K562 (cell line): Measurements from ENCODE around the gene MBD5. TPM values are rescaled to one million over a fixed set of nuclear protein-coding genes. Genes with fewer than 3 reads are reported as not detected.

Source experiments
- BMI1 ChIP-seq: fragments of 150-350 bp; IDR thresholded peaks from 2 replicates; pipeline ENCODE4 v1.6.1; 2014; ENCODE audit warnings: low read length
- DEAF1 ChIP-seq: fragments of 450-650 bp; formaldehyde crosslinking; IDR thresholded peaks from 2 replicates; pipeline ENCODE4 v1.4.0; 2020; ENCODE audit warnings: mild to moderate bottlenecking, moderate library complexity
- EGR1 ChIP-seq: fragments of 450-650 bp; conservative IDR thresholded peaks from 2 replicates; pipeline ENCODE4 v1.6.1; 2017; ENCODE audit warnings: mild to moderate bottlenecking
- FOXJ3 ChIP-seq: sonication (generic); formaldehyde crosslinking; IDR thresholded peaks from 2 replicates; pipeline ENCODE4 v1.4.0; 2020; ENCODE audit warnings: mild to moderate bottlenecking, missing genetic modification reagents
- FOXM1 ChIP-seq, 2 experiments: fragments of 450-650 bp in 1 of 2; sonication (generic) in 1 of 2; formaldehyde crosslinking in 1 of 2; IDR thresholded peaks; 2 replicates each; pipeline versions ENCODE4 v1.6.1 to v1.9.0; 2017 to 2022; ENCODE audit warnings: low read depth in 2 of 2, mild to moderate bottlenecking in 2 of 2, missing genetic modification reagents in 1 of 2, moderate library complexity in 1 of 2
- KDM4B ChIP-seq, 2 experiments: fragments of 450-650 bp in 1 of 2; sonication (generic) in 1 of 2; IDR thresholded peaks; 2 replicates each; pipeline ENCODE4 v1.6.1; 2016 to 2017; ENCODE audit warnings: borderline replicate concordance in 2 of 2, antibody characterized with exemption in 1 of 2, low read depth in 1 of 2, mild to moderate bottlenecking in 1 of 2
- REST ChIP-seq, 2 experiments: fragments of 450-650 bp; formaldehyde crosslinking in 1 of 2; IDR thresholded peaks; 2 replicates each; pipeline versions ENCODE4 v1.4.0 to v1.6.1; 2014 to 2020; ENCODE audit warnings: mild to moderate bottlenecking in 2 of 2, borderline replicate concordance in 1 of 2, low read depth in 1 of 2
- SNAPC5 ChIP-seq: fragments of 250-450 bp; sonication (Bioruptor Pico); IDR thresholded peaks from 2 replicates; pipeline ENCODE4 v1.8.0; 2021; ENCODE audit warnings: moderate library complexity, mild to moderate bottlenecking, inconsistent platforms
- SRSF9 ChIP-seq: fragments of 200-400 bp; formaldehyde crosslinking; IDR thresholded peaks from 2 replicates; pipeline ENCODE4 v1.6.1; 2017; ENCODE audit warnings: low read depth, low read length, borderline replicate concordance
- TAF7 ChIP-seq: fragments of 450-650 bp; IDR thresholded peaks from 2 replicates; pipeline ENCODE4 v1.6.1; 2016; ENCODE audit warnings: missing genetic modification characterization, missing compliant biosample characterization
- USF2 ChIP-seq: sonication (generic); formaldehyde crosslinking; IDR thresholded peaks from 2 replicates; pipeline ENCODE4 v1.5.0; 2020; ENCODE audit warnings: missing genetic modification reagents
- polyA plus RNA-seq, 8 experiments: library from polyadenylated mRNA; depleted of rRNA in 4 of 8; stranded (reverse) in 5 of 8; unstranded in 3 of 8; fragments of >200 nt; fragmentation: Nextera tagmentation in 2 of 8; fragmentation: Illumina TruSeq in 1 of 8; extraction: Ambion mirVana in 2 of 8; extraction: Trizol in 1 of 8; gene quantifications; 2 replicates each; pipeline versions ENCODE4 v1.2.1 to v1.2.3, GENCODE V29; 2011 to 2014; ENCODE audit warnings: inconsistent platforms in 1 of 8, missing spikeins in 1 of 8
- total RNA-seq, 7 experiments: library from RNA; depleted of rRNA in 6 of 7; stranded (reverse); fragments of >200 nt in 6 of 7; fragmentation: Illumina TruSeq in 2 of 7; extraction: Trizol in 2 of 7; gene quantifications; 2 replicates each; pipeline versions ENCODE4 v1.2.1 to v1.2.3, GENCODE V29; 2011 to 2021; ENCODE audit warnings: low replicate concordance in 1 of 7

MBD5 gene
- total and polyA plus RNA-seq, 9 of the 15 experiments (the other 6 are each of a cell fraction or from before 2014, with no cell fraction given), result 3.4 to 14.5 (median 9.0) TPM

GRCh38 chr2:147989809-147990403, 31.0 kb upstream of the MBD5 start (continued):
- TF ChIP-seq REST (IDR thresholded peaks at IDR 0.05; ENCODE audit: borderline replicate concordance) (peak; percentile 81), REST (CRISPR knock-in tag; IDR thresholded peaks at IDR 0.05; ENCODE audit: low read depth) (no peak), TAF7 (tag) (no peak), FOXM1 (IDR thresholded peaks at IDR 0.05; ENCODE audit: low read depth) (no peak), FOXM1 (CRISPR knock-in tag; IDR thresholded peaks at IDR 0.05; ENCODE audit: low read depth) (no peak), SNAPC5 (CRISPR knock-in tag) (no peak), DEAF1 (peak; percentile 50), FOXJ3 (CRISPR knock-in tag) (no peak), BMI1 (no peak), USF2 (CRISPR knock-in tag) (no peak), EGR1 (no peak), KDM4B (IDR thresholded peaks at IDR 0.05; ENCODE audit: borderline replicate concordance in 2 of 2, low read depth in 1 of 2) (no peak), SRSF9 (no peak)
- TF ChIP-seq, all 486 proteins: peak for 5
